ENCODE data around the gene RIPOR2. TPM values are rescaled to one million over a fixed set of nuclear protein-coding genes. Genes with fewer than 3 reads are reported as not detected.

The RIPOR2 gene
- polyA plus RNA-seq, 3 donors = 154 to 181 (median 179) TPM

DNA sequence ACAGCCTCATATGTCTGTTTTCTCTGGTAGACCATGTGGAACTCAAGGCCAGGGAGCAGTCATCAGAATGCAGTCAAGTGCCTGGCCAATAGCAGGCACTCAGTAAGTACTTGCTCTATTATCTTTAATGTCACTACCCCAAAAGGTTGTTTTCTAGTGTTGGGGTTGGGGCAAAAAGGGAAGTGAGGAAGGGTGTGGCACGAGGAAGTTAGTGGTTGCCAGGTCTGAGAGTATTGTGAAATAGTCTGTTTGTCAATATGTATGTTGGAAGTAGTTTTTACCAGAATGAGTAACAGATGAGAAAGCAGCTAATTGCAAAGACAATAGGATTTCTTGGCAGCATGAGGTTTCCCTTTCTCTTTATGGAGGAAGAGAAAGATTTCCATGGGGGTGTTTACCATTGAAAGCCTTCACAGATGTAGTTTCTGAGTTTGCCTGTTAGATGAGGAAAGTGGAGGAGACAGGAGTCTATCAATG lies 77.5 kb downstream of the RIPOR2 start:
- 0% methylated on average over 1 of the region's 1 CpG for WGBS (ENCODE audit: insufficient coverage)
- intact Hi-C loops (cut with micrococcal nuclease) = loop anchor here (5.0 kb wide), 2 partner anchors 74 to 159 kb away; no protein-coding TSS in a partner anchor
- H3K4me3 ChIP-seq (replicated peaks in 1 of 3; ENCODE audit: low read depth in 2 of 3, low read length in 3 of 3) = peak overlapping the region in 1 of 3 experiments; percentile 52
- no peaks in the 10 kb centered on the region for H3K9me3 Mint-ChIP-seq
- H3K4me2 ChIP-seq (replicated peaks; ENCODE audit: extremely low read depth, low read length, poor library complexity, severe bottlenecking) = peak overlapping the region; percentile 56
- H3K36me3 Mint-ChIP-seq = peaks cover 91 to 97% of the 10 kb centered on the region in 2 donors
- H3K4me1 ChIP-seq (ENCODE audit: control insufficient read depth in 1 of 2, insufficient read depth in 2 of 2, low read length in 2 of 2) = peaks cover 48 to 65% of the 10 kb centered on the region in 2 donors
- H3K9ac ChIP-seq (ENCODE audit: insufficient read depth, low read length, poor library complexity, severe bottlenecking) = peak overlapping the region; percentile 29
- H3K27me3 ChIP-seq (ENCODE audit: control insufficient read depth in 2 of 2, insufficient read depth in 2 of 2, low read length in 2 of 2) = no peaks in the 10 kb centered on the region
- H3K27me3 Mint-ChIP-seq (ENCODE audit: low read depth in 3 of 3) = peaks cover 0 to 2% (median 0%) of the 10 kb centered on the region in 3 donors
- H3K79me2 ChIP-seq (ENCODE audit: insufficient read depth, low read length) = peaks cover 46% of the 10 kb centered on the region
- H2AFZ ChIP-seq (ENCODE audit: insufficient read depth, low read depth, low read length, poor library complexity, severe bottlenecking) = no peak overlapping the region
- no peaks in the 10 kb centered on the region for H3K9me3 ChIP-seq (replicated peaks in 1 of 2; ENCODE audit: control insufficient read depth in 1 of 2, insufficient read depth in 1 of 2, low read length in 2 of 2)
- H3K27ac ChIP-seq (ENCODE audit: low read depth in 1 of 2, low read length in 2 of 2) = peak overlapping the region; percentile 87 to 92
- peak overlapping the region; percentile 93 to 99 (median 98) for H3K27ac Mint-ChIP-seq
- H3K4me3 Mint-ChIP-seq = peak overlapping the region; percentile 3 to 72
- TF ChIP-seq, protein P1, sequence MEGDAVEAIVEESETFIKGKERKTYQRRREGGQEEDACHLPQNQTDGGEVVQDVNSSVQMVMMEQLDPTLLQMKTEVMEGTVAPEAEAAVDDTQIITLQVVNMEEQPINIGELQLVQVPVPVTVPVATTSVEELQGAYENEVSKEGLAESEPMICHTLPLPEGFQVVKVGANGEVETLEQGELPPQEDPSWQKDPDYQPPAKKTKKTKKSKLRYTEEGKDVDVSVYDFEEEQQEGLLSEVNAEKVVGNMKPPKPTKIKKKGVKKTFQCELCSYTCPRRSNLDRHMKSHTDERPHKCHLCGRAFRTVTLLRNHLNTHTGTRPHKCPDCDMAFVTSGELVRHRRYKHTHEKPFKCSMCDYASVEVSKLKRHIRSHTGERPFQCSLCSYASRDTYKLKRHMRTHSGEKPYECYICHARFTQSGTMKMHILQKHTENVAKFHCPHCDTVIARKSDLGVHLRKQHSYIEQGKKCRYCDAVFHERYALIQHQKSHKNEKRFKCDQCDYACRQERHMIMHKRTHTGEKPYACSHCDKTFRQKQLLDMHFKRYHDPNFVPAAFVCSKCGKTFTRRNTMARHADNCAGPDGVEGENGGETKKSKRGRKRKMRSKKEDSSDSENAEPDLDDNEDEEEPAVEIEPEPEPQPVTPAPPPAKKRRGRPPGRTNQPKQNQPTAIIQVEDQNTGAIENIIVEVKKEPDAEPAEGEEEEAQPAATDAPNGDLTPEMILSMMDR (IDR thresholded peaks at IDR 0.05) = no peak
- peaks cover 89 to 93% of the 10 kb centered on the region in 2 donors for H3K36me3 ChIP-seq (replicated peaks in 1 of 2; ENCODE audit: control insufficient read depth in 1 of 2, insufficient read depth in 2 of 2, low read length in 2 of 2)
- peaks cover 73% of the 10 kb centered on the region for H4K20me1 ChIP-seq (ENCODE audit: insufficient read depth, low read length)
- DNase-seq = peak; percentile 94 to 96 (median 95)
- H3K4me1 Mint-ChIP-seq = peaks cover 68% of the 10 kb centered on the region

DNA sequence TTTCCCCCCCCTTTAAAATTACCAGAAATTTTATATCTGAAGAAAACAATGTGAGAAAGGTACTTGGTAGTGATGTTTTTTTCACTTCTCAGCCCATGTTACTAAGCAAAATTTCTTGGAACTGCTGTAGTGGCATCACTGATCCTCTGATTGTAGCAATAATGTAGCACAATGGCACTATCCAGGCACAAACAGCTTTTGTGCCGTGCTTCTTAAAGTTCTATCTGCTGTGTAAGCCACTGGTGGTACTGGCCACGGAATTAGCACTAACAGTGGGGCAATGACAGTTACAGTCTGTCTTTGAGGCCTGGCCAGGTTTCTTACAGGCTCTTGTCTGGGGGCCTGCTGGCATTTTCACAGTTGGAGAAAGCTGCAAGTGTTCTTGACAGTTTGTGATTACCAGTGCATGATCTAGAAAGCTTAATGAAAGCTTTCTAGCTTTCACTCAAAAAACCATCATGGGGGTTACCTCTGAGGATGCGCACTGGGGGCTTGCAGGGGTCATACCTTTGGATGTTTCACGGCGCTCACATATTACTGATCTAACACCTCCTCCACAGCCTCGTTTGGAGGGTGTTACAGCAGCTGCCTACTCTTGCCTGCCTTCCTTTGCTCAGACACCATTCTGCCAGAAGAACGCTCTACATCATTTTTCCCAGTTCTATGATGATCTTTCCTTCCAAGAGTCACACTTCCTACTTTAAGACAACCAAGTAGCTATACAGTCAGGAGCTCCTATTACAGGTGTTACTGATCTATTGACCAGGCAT lies 78.7 kb downstream of the RIPOR2 start:
- Mint-ChIP-seq H3K36me3 (peaks cover 92 to 97% of the 10 kb centered on the region in 2 donors), H3K27me3 (ENCODE audit: low read depth in 3 of 3) (peaks cover 0 to 2% (median 0%) of the 10 kb centered on the region in 3 donors), H3K9me3 (no peaks in the 10 kb centered on the region), H3K4me1 (peaks cover 61% of the 10 kb centered on the region), H3K4me3 (no peak overlapping the region), H3K27ac (peak overlapping the region; percentile 93 to 99 (median 98))
- Histone ChIP-seq H3K4me2 (replicated peaks; ENCODE audit: extremely low read depth, low read length, poor library complexity, severe bottlenecking) (peak overlapping the region; percentile 31), H3K9ac (ENCODE audit: insufficient read depth, low read length, poor library complexity, severe bottlenecking) (no peak overlapping the region), H4K20me1 (ENCODE audit: insufficient read depth, low read length) (peaks cover 71% of the 10 kb centered on the region), H3K36me3 (replicated peaks in 1 of 2; ENCODE audit: control insufficient read depth in 1 of 2, insufficient read depth in 2 of 2, low read length in 2 of 2) (peaks cover 90 to 93% of the 10 kb centered on the region in 2 donors), H3K79me2 (ENCODE audit: insufficient read depth, low read length) (peaks cover 39% of the 10 kb centered on the region), H3K4me1 (ENCODE audit: control insufficient read depth in 1 of 2, insufficient read depth in 2 of 2, low read length in 2 of 2) (peaks cover 48 to 62% of the 10 kb centered on the region in 2 donors), H3K27me3 (ENCODE audit: control insufficient read depth in 2 of 2, insufficient read depth in 2 of 2, low read length in 2 of 2) (no peaks in the 10 kb centered on the region), H2AFZ (ENCODE audit: insufficient read depth, low read depth, low read length, poor library complexity, severe bottlenecking) (no peak overlapping the region), H3K9me3 (replicated peaks in 1 of 2; ENCODE audit: control insufficient read depth in 1 of 2, insufficient read depth in 1 of 2, low read length in 2 of 2) (no peaks in the 10 kb centered on the region), H3K4me3 (replicated peaks in 1 of 3; ENCODE audit: low read depth in 2 of 3, low read length in 3 of 3) (peak overlapping the region in 1 of 3 experiments; percentile 39), H3K27ac (ENCODE audit: low read depth in 1 of 2, low read length in 2 of 2) (peak overlapping the region; percentile 55 to 92)
- TF ChIP-seq, protein P1 (IDR thresholded peaks at IDR 0.05) = no peak
- 87% methylated on average over 5 of the region's 7 CpGs for WGBS (ENCODE audit: insufficient coverage)
- DNase-seq = no peak
- intact Hi-C loops (cut with micrococcal nuclease) = loop anchor here (2.0 to 5.0 kb wide), 4 partner anchors 75 to 214 kb away; no protein-coding TSS in a partner anchor

Measured in CD14-positive monocyte (primary cell).